ENCODE data around the gene CDK14. TPM values are rescaled to one million over a fixed set of nuclear protein-coding genes. Genes with fewer than 3 reads are reported as not detected.

CDK14 gene
- total RNA-seq, 4 donors from 2014 or later = 29.3 to 37.8 (median 33.0) TPM

DNA sequence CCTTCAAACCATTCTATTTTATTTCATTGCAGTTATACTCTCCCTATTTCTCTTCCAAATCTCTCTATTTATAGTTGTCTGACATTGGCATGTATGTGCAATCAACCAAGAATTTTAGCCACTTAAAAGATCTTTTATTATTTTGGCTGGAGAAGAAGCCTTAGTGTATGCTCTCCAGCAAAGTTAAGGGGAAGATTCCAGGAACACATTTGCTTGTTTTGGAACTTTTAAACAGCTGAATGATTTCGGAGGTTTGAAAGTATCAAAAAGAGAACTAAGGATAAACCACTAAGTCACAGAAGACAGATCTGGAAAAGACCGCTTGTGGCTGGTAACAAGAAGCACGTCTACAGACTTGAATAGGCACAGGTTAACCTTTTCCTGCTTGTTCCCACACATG is 485.9 kb downstream of the CDK14 start:
- TF ChIP-seq POLR2A (IDR thresholded peaks at IDR 0.05) = peak in 1 of 2 donors; percentile 34
- TF ChIP-seq, protein P1, sequence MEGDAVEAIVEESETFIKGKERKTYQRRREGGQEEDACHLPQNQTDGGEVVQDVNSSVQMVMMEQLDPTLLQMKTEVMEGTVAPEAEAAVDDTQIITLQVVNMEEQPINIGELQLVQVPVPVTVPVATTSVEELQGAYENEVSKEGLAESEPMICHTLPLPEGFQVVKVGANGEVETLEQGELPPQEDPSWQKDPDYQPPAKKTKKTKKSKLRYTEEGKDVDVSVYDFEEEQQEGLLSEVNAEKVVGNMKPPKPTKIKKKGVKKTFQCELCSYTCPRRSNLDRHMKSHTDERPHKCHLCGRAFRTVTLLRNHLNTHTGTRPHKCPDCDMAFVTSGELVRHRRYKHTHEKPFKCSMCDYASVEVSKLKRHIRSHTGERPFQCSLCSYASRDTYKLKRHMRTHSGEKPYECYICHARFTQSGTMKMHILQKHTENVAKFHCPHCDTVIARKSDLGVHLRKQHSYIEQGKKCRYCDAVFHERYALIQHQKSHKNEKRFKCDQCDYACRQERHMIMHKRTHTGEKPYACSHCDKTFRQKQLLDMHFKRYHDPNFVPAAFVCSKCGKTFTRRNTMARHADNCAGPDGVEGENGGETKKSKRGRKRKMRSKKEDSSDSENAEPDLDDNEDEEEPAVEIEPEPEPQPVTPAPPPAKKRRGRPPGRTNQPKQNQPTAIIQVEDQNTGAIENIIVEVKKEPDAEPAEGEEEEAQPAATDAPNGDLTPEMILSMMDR (IDR thresholded peaks at IDR 0.05) = no peak
- H3K36me3 ChIP-seq = no peaks in the 10 kb centered on the region
- peak; percentile 32 to 41 for DNase-seq
- H3K9me3 ChIP-seq = no peaks in the 10 kb centered on the region
- peaks cover 32 to 52% of the 10 kb centered on the region in 2 donors for H3K4me1 ChIP-seq
- WGBS, 2 donors = 18% methylated on average over 3 of the region's 3 CpGs
- intact Hi-C loops (cut with DNase I) = loop anchor here (10.0 kb wide), 1 partner anchor 553 kb away; no protein-coding TSS in a partner anchor
- H3K27me3 ChIP-seq = no peaks in the 10 kb centered on the region
- H3K27ac ChIP-seq = peak overlapping the region; percentile 78 to 84 (median 80)
- H3K4me3 ChIP-seq (replicated peaks in 1 of 3) = no peak overlapping the region

DNA sequence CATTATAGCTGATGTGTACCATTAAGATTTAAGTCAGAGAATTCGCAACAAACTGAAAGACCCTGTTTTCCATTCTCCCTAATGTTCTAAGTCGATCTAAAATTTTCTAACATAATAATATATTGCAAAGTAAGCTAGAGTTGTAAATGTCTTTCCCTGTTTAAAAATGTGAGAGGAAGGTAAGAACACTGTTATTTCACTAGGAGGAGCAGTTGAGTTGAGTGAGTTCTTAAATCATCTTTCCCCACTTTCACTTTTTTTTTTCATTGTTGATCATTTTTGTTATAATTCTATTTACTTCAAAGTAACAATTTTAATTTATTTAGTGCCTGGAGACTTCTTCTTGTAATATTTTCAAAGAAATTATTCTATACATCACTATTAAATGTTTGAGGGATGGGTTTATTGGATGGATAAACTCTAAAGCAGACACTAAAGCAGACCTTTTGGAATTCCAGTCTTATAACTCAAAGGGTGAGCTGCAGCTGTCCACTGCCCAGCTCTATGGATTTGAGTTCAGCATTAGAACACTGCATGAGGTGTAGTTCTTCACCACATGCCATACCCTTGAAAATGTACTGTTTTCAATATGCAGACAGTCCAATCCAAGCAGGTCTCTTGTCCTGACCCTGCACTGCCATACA is 486.9 kb downstream of the CDK14 start:
- H3K9me3 ChIP-seq = no peaks in the 10 kb centered on the region
- peak overlapping the region; percentile 78 to 84 (median 80) for H3K27ac ChIP-seq
- 46 to 58% methylated on average over 2 of the region's 2 CpGs for WGBS, 2 donors
- peaks cover 32 to 52% of the 10 kb centered on the region in 2 donors for H3K4me1 ChIP-seq
- intact Hi-C loops (cut with DNase I) = loop anchor here (10.0 kb wide), 1 partner anchor 552 kb away; no protein-coding TSS in a partner anchor
- no peak overlapping the region for H3K4me3 ChIP-seq (replicated peaks in 1 of 3)
- no peak for TF ChIP-seq POLR2A (IDR thresholded peaks at IDR 0.05)
- TF ChIP-seq, protein P1 (IDR thresholded peaks at IDR 0.05) = peak in 4 of 6 experiments; percentile 32 to 73 (median 62)
- no peaks in the 10 kb centered on the region for H3K36me3 ChIP-seq
- no peak for DNase-seq
- no peaks in the 10 kb centered on the region for H3K27me3 ChIP-seq

DNA sequence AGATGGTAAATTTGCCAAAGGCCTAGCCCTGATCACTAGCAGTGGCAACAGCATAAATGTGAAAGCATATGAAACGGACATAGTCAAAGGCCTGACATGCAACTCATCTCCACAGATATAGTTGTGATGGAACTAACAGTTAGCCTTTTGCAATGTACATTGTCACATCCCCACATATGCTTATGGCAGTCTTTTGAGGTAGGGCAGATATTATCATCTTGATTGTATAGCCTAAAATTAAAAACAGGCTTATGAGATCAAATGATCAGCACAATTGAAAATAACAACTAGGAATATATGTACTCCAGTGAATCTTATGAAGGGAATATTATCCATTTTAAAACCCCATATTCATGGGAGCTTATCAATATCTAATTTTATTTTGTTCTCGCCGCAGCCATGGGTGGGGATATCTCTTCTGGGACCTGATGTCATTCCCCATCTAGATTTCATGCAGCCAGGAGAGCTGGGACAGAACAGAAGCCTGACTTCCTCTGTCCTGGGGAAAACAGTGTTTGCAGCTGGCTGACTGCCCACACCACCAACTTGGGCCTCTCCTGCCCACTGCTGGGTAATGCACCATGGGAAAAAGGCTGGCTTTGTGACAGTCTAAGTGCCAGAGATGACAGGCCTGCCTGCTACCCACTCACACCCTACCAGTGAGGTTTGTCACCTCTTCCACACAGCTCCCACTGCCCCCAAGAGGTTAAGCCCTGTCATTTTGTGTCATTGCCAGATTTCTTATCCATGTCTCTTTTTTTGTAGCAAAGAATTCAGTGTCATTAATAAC is 487.9 kb downstream of the CDK14 start:
- Histone ChIP-seq H3K36me3 (no peaks in the 10 kb centered on the region), H3K4me3 (replicated peaks in 1 of 3) (no peak overlapping the region), H3K9me3 (no peaks in the 10 kb centered on the region), H3K4me1 (peaks cover 32 to 52% of the 10 kb centered on the region in 2 donors), H3K27me3 (no peaks in the 10 kb centered on the region), H3K27ac (peak overlapping the region; percentile 78 to 84 (median 80))
- intact Hi-C loops (cut with DNase I) = loop anchor here (10.0 kb wide), 1 partner anchor 551 kb away; no protein-coding TSS in a partner anchor
- peak; percentile 82 to 85 for DNase-seq
- 68 to 91% methylated on average over 3 of the region's 3 CpGs for WGBS, 2 donors
- TF ChIP-seq POLR2A (IDR thresholded peaks at IDR 0.05) = peak in 1 of 2 donors; percentile 5
- TF ChIP-seq, protein P1 (IDR thresholded peaks at IDR 0.05) = peak in 3 of 6 experiments; percentile 12 to 34 (median 28)

DNA sequence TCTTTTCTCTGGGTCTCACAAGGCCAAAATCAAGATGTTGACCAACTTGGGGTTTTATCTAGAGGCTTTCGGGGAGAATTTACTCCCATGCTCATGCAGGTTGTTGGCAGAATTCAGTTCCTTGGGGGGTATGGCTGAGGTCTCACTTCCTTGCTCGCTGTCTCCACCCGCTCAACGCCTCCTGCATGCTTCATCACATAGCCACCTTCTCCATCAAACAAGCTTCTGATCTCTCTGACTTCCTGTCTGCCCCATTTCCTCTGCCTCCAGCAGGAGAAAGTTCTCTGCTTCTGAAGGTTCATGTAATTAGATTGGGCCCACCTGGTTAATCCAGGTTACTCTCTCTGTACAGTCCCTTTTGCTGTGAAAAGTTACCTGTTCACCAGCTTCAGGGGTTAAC is 489.1 kb downstream of the CDK14 start:
- TF ChIP-seq POLR2A (IDR thresholded peaks at IDR 0.05) = no peak
- TF ChIP-seq, protein P1 (IDR thresholded peaks at IDR 0.05) = no peak
- WGBS, 2 donors = 84 to 99% methylated on average over 4 of the region's 4 CpGs
- Histone ChIP-seq H3K4me3 (replicated peaks in 1 of 3) (no peak overlapping the region), H3K9me3 (no peaks in the 10 kb centered on the region), H3K27ac (peak overlapping the region in 2 of 3 donors; percentile 6 to 80), H3K27me3 (no peaks in the 10 kb centered on the region), H3K4me1 (peaks cover 24 to 48% of the 10 kb centered on the region in 2 donors), H3K36me3 (no peaks in the 10 kb centered on the region)
- intact Hi-C loops (cut with DNase I) = loop anchor here (10.0 kb wide), 1 partner anchor 550 kb away; no protein-coding TSS in a partner anchor
- DNase-seq = no peak
